Activated T-cell treated with anti-CD3 and anti-CD28 coated beads for 4 hours (primary cell): ENCODE results near the gene CTTNBP2.
"Not testable (repeated sequence)": the region's sequence is repeated elsewhere in the genome, so short reads cannot be mapped to it uniquely, and the experiment has no call there.

Source experiments
- DNase-seq: peaks from one replicate; pipeline ENCODE4 v3.0.0-alpha.2; 2020

CTTNBP2 gene

DNA sequence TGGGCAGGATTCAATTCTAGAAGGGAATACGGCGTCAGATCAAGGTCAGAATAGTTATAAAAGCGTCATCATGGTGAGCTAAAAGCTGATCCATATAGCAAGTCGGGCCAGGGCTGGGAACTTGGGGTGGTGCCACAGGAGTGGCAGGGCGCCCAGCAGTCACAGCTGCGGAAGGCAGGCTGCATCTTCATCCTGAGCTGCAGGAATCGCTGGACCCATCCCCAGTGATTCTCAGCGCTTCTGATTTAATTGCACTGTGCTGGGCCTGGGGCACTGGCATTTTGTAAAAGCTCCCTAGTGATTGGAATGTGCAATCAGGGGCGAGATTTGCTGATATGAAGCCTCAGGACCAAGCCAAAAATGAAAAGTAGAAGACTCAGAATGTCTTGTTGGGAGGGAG, 135.3 kb downstream of the CTTNBP2 start:
- no peak for DNase-seq

DNA sequence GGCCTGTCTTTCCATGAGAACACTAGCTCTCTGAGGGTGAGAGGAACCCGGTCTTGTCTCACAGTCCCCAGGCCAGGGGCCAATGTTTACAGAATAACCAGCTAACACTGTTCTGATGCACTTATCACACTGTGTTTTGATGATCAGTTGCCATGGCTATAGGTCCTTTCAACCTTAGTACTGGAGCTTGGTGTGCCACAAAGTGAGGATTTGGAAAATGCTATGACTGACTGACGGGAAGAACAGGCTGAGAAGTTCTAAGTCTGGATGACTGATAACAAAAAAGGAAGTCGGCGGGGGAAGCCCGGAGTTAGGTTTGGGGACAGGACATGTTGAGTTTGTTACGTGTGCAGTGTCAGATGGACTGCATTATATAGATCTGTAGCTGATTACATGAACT, 141.8 kb downstream of the CTTNBP2 start:
- no peak for DNase-seq

DNA sequence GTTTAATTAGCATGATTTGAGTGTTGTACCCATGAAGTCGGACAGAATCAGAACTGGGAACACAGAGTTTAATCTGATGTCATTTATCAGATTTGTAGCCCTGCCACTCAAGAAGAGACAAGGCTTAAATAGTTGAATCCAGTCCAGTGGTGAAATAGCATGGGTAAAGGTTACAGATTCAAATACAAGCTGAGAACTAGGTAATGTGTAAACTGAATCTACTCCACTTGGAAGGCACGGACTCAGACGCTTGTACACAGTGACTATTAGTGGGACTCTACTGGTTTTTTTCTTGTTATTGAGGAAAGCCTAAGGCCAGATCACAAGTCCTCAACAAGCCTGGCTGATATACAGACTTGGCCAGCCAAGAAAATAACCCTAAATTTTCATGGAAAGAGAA, 142.9 kb downstream of the CTTNBP2 start:
- DNase-seq = no peak

DNA sequence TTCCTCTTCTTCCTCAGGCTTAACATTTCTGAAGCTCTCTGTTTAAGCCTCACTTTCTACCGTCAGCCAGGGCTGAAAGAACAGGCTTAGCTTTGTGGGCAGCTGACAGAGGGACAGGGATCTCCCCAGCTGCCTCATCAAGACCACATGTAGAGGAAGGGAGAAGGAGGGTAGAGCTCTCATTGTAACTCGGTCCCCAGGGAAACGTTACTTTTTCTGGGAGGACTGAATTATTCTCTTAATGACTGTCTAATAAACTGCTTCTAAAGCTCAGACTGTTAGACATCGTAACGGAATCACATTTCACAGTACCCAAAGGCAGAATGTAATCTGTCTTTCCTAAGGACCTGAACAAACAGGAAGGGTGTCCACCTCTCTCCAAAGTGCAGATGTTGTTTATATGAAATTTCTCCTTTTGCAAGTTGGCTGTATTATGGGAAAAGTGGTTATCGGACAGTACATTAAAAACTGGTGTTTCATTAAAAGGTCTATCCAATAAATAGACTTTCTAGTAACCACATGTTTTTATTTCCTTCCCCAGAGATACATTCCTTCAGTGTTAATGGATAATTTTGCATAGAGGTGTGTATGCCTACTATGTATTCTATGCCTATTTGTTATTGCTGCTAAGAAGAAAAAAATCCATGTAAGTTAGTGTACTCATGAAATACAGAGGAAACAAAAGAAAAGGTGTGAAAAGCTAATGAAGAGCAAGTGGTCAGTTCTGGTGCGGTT, 144.2 kb downstream of the CTTNBP2 start:
- DNase-seq = no peak

DNA sequence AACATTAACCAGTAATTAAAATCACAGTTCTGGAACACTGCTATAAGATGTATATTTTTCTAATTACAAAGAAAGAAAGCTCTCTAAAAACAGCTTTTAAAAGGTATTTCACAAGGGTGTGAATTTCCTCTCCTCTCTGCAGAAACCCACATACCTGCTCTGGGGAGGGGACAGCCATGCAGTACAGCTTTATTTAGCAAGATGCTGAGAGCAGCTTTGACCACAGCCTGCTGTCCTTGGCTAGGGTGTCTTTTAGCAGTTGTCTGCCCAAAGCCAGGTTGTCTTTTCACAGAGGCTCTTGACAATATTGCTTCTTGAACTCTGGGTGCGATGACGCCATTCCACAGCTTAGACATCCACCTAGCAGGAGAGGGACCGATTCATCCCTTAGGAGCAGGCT, 148.3 kb downstream of the CTTNBP2 start:
- no peak for DNase-seq

DNA sequence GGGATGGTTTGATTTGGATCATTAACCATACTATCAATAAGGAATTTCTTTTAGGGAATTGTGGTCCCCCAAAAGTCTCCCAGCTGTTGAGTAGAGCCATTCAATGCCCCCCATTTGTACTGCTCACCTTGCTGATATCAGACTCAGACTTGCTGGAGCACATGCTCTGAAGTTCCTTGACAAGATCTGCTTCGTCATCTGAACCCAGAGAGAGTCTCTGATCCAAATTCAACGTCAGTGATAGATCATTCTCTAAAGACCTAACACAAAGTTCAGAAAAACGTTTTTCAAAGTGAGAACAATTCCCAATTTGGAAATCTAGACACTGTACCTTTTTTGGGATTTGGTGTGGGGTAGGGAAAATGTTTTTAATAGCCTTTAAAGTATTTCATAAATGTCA, 153.9 kb downstream of the CTTNBP2 start:
- no peak for DNase-seq

DNA sequence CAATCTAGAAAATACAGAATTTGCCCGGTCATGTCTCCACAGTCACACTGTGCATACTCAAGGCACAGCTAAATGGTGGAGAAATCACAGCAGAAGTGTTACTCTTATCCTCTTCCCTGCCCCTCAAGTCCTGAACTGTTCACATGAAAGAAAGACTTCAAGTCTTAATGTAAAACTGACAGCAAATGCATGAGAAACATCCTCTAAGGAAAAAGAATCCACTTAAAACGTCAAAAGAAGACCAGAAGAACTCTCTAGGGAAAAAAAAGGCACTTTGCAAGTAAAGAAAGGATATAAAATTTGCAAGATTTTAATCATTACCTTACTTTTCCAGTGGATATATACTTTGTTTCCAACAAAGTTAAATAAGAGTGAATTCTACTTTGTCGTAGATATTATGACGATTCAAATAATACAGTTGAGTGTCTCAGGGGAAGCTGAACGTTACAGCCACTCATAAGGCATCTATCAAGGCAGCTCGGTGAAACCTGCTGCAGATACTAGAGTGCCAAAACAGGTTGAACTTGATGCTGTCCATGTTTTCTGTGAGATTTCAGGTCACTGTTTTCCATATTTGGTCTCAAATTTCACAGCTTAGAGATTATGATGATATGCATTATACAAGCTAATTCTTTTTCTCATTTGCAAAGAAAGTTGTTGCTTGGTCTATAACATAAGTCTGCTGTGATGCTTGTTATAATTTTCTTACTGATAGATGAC, 155.0 kb downstream of the CTTNBP2 start:
- no peak for DNase-seq

DNA sequence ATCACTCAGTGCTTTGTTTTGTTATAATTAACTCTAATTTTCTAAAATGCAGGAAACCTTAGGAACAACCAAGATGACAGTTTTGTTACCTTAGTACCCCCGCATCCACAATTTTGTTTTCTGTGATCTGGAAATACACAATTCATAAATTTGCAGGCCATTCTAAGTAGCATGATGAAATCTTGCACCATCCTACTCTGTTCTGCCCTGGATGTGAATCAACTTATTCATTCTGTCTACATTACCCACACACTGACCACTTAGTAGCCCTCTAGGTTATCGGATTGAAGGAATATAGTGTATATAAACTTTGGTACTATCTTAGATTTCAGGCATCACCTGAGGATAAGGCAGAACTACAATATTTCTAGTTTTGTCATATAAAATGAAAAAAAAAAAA, 155.9 kb downstream of the CTTNBP2 start:
- no peak for DNase-seq

DNA sequence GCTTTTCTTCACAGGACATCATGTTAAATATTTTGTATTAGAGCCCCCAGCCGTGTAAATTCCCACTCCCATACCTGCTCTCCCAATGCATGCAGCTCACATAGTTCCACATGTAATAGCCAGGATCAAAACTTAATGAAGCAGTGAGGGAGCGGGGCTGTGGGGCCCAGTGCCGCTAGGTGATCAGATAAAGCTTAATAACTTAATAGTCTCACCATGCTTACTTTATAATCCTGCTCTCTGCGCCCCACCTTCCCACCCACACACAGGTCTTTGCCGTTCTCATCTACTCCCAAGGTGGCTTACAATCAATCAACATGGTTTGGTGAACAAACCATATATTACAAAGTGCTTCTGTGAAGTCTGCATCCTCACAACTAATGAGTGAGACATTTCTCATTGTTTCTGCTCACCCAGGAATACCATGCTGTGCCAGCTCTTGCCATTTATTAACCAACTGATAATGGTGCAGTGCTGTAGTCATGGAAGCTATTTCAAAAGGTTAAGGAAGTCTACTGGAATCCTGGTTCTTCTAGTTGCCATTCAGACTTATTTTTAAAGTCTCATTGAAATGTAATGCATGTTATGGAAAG, 156.4 kb downstream of the CTTNBP2 start:
- DNase-seq = no peak

DNA sequence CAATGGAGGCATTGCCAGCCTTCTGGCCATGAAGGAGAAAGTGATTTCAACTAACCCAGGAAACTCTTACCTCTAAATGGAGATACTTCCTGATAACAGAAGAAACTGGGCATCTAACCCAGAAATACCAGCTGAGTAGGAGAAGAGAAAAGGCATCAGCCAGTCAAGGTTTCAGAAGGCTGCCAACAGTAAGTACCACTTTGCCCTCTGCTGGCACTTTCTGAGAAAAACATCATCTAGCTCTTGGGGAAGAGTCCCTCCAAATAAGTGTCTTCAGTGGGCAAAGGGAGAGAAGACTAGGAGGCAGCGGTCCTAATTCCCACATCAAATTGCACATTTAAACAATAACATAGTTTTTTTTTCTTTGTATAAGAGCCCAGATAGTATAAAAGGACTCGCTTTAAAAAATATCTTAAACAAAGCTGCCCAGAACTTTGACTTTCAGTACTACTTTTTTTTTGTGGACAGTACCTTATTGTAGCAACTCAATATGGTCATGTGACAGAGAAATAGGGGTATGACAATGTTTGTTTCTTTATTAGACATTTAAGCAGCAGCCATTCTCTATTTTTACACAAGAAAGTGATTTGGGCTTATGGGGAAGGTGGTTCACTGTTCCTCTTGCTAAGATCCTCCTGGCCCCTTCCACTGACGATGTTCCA, 157.3 kb downstream of the CTTNBP2 start:
- DNase-seq = no peak

DNA sequence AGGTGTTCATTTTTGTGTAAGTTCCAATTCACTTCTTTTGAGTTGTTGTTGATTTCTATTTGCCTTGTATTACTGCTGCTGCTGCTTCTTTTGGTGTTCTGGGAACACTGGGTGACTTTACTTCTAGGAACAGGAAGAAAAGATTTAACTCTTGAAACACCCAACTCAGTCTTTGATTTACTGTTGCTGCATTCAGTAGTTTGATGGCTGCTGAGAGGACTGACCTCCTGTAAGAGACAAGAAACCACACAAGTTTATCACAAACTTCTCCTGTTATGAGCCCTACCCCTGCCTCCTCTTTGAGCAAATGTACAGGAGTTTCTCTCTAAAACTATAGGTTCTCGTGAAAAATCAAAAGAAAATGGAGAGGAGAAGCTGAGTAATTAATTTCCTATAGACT, 161.7 kb downstream of the CTTNBP2 start:
- no peak for DNase-seq

DNA sequence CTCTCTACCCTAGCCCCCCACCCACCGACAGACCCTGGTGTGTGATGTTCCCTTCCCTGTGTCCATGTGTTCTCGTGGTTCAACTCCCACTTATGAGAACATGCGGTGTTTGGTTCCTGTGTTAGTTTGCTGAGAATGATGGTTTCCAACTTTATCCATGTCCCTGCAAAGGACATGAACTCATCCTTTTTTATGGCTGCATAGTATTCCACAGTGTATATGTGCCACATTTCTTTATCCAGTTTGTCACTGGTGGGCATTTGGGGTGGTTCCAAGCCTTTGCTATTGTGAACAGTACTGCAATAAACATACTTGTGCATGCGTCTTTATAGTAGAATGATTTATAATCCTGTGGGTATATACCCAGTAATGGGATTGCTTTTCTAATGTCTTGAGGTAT, 165.1 kb downstream of the CTTNBP2 start:
- not testable (repeated sequence) for DNase-seq

DNA sequence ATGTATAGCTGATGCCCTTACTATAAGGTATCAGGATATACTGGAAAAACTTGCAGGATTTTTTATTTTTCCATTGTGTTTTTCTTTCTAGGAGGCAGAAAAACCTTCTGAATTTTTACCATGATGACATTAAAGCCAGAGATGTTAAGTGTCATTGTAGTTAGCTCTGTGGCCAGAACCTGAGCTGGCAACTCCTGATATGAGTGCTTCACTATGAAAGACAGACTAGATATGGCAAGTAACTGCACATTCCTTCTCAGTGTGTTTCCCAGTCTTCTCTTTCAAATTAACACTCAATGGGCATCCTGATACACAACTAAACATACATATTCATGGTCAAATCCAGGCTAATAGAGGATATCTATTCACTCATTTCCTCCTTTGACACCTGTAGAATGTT, 166.2 kb downstream of the CTTNBP2 start:
- no peak for DNase-seq

DNA sequence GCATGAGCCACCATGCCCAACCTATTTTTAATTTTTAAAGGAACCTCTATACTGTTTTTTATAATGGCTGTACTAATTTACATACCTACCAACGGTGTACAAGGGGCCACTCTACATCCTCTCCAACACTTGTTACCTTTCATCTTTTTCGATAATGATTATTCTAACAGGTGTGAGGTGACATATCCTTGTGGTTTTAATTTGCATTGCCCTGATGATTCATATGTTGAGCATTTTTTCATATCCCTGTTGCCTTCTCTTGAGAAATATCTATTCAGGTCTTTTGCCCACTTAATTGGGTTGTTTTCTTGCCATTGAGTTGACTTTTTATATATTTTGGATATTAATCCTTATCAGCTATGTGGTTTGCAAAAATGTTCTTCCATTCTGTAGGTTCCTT, 167.0 kb downstream of the CTTNBP2 start:
- no peak for DNase-seq

DNA sequence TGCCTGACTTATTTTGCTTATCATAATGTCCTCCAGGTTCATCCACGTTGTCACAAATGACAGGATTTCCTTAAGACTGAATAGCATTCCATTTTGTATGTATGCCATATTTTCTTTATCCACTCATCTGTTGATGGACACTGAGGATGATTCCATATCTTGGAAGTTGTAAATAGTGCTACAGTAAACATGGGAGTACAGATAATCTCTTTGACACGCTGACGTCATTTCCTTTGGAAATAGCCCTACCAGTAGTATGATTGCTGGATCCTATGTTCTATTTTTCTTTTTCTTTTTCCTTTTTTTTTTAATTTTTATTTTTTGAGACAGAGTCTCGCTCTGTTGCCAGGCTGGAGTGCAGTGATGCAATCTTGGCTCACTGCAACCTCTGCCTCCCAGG, 167.6 kb downstream of the CTTNBP2 start:
- DNase-seq = no peak

DNA sequence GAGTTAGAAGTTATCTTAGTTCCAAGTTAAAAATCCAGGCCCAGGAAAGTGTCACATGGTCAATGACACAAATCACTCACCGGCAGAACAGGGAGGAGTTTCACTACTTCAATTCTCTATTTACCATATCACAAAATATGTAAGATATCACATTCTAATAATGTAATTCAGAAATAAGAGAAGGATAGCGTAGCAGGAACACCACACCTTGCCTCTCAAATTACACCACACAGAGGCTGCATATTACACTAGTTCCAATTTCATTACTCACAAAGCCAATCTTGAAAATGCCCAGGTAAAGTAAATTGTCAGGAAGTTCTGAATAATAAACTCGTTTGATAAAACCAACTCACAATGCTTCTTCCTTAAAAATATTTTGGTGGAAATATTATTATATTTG, 169.2 kb downstream of the CTTNBP2 start:
- DNase-seq = no peak

DNA sequence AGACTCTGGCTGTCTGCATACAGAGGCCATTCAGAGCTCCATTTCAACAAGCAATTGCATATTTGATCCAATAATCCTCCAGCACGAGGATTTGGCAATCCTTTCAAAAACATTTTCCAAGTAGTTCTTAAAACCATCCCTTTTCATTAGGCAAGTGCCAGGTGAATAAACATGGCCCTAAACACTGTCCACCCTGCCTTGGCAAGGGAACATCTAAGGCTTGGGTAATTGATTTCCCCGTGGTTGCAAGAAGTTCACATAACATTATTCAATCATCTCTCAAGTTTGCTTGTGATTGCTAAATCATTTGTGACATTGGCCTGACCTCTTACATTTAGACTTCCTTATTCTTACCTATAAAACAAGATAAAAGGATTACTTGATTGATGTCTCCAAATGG, 175.2 kb downstream of the CTTNBP2 start:
- DNase-seq = no peak

DNA sequence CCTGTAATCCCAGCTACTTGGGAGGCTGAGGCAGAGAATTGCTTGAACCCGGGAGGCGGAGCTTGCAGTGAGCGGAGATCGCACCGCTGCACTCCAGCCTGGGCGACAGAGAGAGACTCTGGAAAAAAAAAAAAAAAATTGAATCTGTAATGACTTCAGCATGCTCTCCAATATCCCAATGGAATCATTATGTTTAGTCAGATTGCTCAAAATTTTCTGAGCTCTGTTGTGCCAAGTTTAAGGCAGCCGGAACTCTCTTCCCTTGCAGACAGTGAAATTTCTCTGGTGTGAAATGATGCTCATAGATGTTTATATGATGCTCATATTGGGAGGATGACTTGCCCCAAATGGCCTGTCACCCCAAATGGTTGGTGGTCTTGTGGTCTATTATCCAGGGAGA, 180.9 kb downstream of the CTTNBP2 start:
- no peak for DNase-seq

DNA sequence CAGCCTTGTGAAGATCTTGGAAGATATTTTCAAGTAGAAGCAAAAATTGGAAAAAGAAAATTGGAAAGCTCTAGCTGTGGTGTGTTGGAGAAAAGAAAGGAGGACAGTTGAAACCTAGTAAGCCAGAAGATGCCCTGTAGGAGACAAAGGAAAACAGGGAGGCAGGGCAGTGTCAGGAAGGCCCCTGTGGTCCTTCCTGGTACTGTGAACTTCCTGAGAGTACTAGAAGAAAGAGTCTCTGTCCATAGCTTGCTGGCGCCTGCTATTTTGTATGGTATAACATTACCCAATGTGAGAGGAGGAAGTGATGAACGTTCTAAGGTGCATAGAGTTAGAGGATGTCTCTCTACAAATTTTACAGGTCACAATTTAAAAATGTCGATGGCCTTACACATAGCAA, 183.1 kb downstream of the CTTNBP2 start:
- no peak for DNase-seq

DNA sequence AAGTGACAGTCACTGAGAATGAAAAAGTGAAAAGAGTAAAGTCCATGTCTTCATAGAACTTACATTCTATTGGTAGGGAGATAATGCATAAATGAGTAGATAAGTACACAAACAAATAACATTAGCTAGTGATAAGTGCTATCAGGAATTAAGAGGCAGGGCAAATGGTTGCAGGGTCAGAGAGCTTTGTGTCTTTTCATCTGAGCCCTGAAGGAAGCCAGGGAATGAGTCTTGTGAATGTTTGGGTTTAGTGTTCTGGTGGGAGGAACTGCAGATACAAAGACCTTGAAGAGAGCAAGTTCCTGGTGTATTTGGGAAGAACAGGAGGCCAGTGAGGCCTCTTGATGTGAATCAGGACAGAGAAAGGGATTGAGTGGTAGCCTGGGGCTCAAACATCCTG, 183.8 kb downstream of the CTTNBP2 start:
- DNase-seq = no peak

DNA sequence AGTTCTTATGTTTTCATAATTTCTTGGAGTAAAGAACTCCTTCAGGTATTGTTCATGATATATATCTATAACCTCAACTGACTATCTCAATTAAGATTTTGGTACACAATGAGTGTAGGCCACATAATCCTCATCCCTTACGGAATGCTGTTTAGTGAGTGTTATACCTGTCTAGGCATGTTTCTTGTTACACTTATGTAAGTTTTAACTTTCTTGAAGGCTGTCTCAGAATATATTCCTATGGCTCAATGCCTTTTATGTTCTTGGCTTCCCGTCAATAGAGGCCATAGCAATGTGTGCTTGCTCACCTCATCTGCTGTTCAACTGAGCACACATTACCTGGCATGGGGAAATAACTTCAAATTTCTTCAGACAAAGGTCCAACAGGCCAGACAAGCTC, 185.1 kb downstream of the CTTNBP2 start:
- DNase-seq = no peak

DNA sequence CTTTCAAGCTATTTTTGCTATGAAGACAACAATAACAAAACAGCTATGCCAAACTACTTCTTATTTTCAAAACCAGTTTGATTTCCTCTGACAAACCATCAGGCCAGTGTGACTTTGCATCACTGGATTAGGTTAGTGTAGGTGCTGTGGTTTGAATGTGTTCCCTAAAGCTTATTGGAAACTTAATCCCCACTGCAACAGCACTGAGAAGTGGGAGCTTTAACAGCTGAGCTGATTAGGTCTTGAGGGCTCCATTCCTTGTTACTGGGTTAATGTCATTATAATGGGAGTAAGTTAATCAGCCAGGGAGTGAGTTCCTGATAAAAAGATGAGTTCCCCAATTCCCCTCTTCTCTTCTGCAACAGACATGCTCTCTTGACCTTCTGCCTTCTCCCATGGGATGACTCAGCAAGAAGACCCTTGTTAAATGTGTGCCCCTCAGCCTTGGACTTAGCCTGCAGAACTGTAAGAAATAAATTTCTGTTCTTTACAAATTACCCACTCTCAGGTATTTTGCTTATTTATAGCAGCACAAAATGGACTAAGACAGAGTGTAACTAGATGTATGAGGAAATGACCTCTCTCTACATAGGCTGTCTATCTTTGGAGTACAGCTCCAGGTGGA, 186.8 kb downstream of the CTTNBP2 start:
- no peak for DNase-seq

DNA sequence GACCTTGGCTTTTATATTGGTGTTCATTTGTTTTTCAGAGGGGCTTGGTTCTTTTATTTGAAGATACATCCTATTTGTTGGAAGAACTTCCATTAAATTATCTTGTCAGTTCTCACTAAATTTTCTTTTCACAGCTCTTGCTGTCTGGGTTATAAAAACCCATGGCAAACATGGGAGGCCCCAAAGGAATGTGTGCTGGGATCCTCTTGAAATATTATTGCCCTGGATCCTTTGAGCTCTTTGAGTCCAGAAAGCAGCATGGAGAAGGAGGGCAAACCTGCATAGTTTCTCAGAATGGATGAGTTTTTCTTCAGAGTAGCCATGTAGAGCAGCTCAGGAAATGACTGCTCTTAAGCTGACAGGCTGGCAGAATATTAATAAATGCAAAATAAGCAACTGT, 187.4 kb downstream of the CTTNBP2 start:
- no peak for DNase-seq
